Embryonic facial prominence (tissue), 1 donor: Measurements from ENCODE around the gene METTL23.

Experiments used
- DNase-seq: peaks from one replicate; pipeline ENCODE4 v3.0.0-alpha.2; 2016; ENCODE audit errors: extremely low spot score

The METTL23 gene

GRCh38 chr17:76726776-76727718 is at the start of gene METTL23:
TSS of gene METTL23 (plus strand) at chr17:76726839. CDS start at chr17:76729711, 2,872 bp downstream.
- no peak for DNase-seq

- DNase-seq, result no peak
These were observed 49.2 kb upstream of the METTL23 start for GRCh38 chr17:76677406-76677805.

- no peak for DNase-seq
These were observed 48.3 kb upstream of the METTL23 start for GRCh38 chr17:76678330-76678729.

GRCh38 chr17:76679239-76679638 is 47.4 kb upstream of the METTL23 start:
- DNase-seq, result no peak

GRCh38 chr17:76681222-76682137 is 45.2 kb upstream of the METTL23 start:
- DNase-seq, result no peak

GRCh38 chr17:76682296-76682695 is 44.3 kb upstream of the METTL23 start:
- DNase-seq, result no peak

- DNase-seq, result no peak
These were observed 43.5 kb upstream of the METTL23 start for GRCh38 chr17:76683011-76683755.

- DNase-seq, result no peak
These were observed 42.5 kb upstream of the METTL23 start for GRCh38 chr17:76683921-76684745.

GRCh38 chr17:76684756-76685155 is 41.9 kb upstream of the METTL23 start:
- no peak for DNase-seq

GRCh38 chr17:76685366-76685765 is 41.3 kb upstream of the METTL23 start:
- DNase-seq, result no peak

GRCh38 chr17:76685846-76686245 is 40.8 kb upstream of the METTL23 start:
- no peak for DNase-seq

- DNase-seq, result no peak
These were observed 39.9 kb upstream of the METTL23 start for GRCh38 chr17:76686538-76687297.

GRCh38 chr17:76687298-76688164 is 39.1 kb upstream of the METTL23 start:
- no peak for DNase-seq

- no peak for DNase-seq
These were observed 38.4 kb upstream of the METTL23 start for GRCh38 chr17:76688165-76688622.

GRCh38 chr17:76689859-76690258 is 36.8 kb upstream of the METTL23 start:
- DNase-seq, result no peak

- DNase-seq, result no peak
These were observed 35.9 kb upstream of the METTL23 start for GRCh38 chr17:76690596-76691280.

- no peak for DNase-seq
These were observed 35.1 kb upstream of the METTL23 start for GRCh38 chr17:76691379-76692191.
